GM12878 (cell line): ENCODE results near the gene CZIB. TPM values are rescaled to one million over a fixed set of nuclear protein-coding genes. Genes with fewer than 3 reads are reported as not detected.
A peak's percentile ranks its signal among the peaks of the same experiment; 100 is the strongest.

ENCODE experiments used
- ATAC-seq: fragments of 200-7000 bp; cut with Tn5 transposase; 3 replicates; pipeline ENCODE4 v1.9.1; 2020; ENCODE audit warnings: mild to moderate bottlenecking, moderate library complexity
- BruUV-seq: library from RNA; stranded (reverse); fragments of 400-500 nt; replicated peaks from 2 replicates; lab custom pipeline; 2021; lab: Mats Ljungman, UMichigan
- CTCF ChIA-PET: fragments of 300-600 bp; sonication (Branson Sonifier 250); formaldehyde crosslinking; extraction: SDS; loops from one replicate; lab custom pipeline; 2021; ENCODE audit warnings: inconsistent platforms; lab: Yijun Ruan, JAX
- POLR2A ChIA-PET: fragments of 350-600 bp; formaldehyde crosslinking; extraction: SDS; loops from one replicate; lab custom pipeline; 2021; ENCODE audit warnings: inconsistent platforms; lab: Charles Lee
- RAD21 ChIA-PET: fragments of 300-600 bp; sonication (Branson Sonifier 250); formaldehyde crosslinking; loops from one replicate; lab custom pipeline; 2023; ENCODE audit warnings: antibody characterized with exemption; ENCODE audit not compliant: unreplicated experiment; lab: Charles Lee
- SMC1A ChIA-PET: fragments of 300-600 bp; sonication (Branson Sonifier 250); formaldehyde crosslinking; loops from one replicate; lab custom pipeline; 2023; ENCODE audit not compliant: unreplicated experiment, uncharacterized antibody; lab: Charles Lee
- DNase-seq: peaks from one replicate; pipeline ENCODE4 v3.0.0-alpha.2; 2011; ENCODE audit warnings: low read depth, low spot score
- FAIRE-seq: peaks from 3 replicates; lab custom pipeline; 2011; peaks lifted over from hg19 to GRCh38; lab: Jason Lieb, UNC
- H2AFZ ChIP-seq: 2 replicates; pipeline ENCODE4 v1.6.0; 2011; ENCODE audit warnings: low read depth, low read length, control low read depth; ENCODE audit not compliant: control insufficient read depth
- H3K27ac ChIP-seq: 2 replicates; pipeline ENCODE4 v1.5.1; 2011; ENCODE audit warnings: control low read depth; ENCODE audit not compliant: control insufficient read depth, insufficient read depth
- H3K27me3 ChIP-seq, 2 experiments: replicated peaks in 1 of 2; 2 replicates each; pipeline versions ENCODE4 v1.6.0 to v1.6.1; 2011; ENCODE audit warnings: low read length in 1 of 2; ENCODE audit not compliant: control insufficient read depth in 2 of 2, insufficient read depth in 2 of 2
- H3K36me3 ChIP-seq, 2 experiments: 2 replicates each; pipeline ENCODE4 v1.5.1; 2011; ENCODE audit warnings: low read length in 1 of 2; ENCODE audit not compliant: control insufficient read depth in 2 of 2, insufficient read depth in 2 of 2
- H3K4me1 ChIP-seq: 2 replicates; pipeline ENCODE4 v1.6.1; 2011; ENCODE audit warnings: mild to moderate bottlenecking, low read length, moderate library complexity, mixed read lengths; ENCODE audit not compliant: control insufficient read depth, insufficient read depth
- H3K4me2 ChIP-seq: 2 replicates; pipeline ENCODE4 v1.6.0; 2011; ENCODE audit warnings: control low read depth; ENCODE audit not compliant: control insufficient read depth, insufficient read depth
- H3K4me3 ChIP-seq: fragments of 200-600 bp; sonication (generic); 2 replicates; pipeline ENCODE4 v1.5.1; 2016
- H3K79me2 ChIP-seq: 2 replicates; pipeline ENCODE4 v1.6.0; 2011; ENCODE audit warnings: low read length; ENCODE audit not compliant: control insufficient read depth, insufficient read depth
- H3K9ac ChIP-seq: 2 replicates; pipeline ENCODE4 v1.8.0; 2011; ENCODE audit warnings: low read length, control low read depth, mixed read lengths; ENCODE audit not compliant: control insufficient read depth, insufficient read depth
- H3K9me3 ChIP-seq: replicated peaks from 3 replicates; pipeline ENCODE4 v1.5.1; 2011; ENCODE audit warnings: mild to moderate bottlenecking, low read length; ENCODE audit not compliant: control insufficient read depth, insufficient read depth
- H4K20me1 ChIP-seq: 2 replicates; pipeline ENCODE4 v1.6.0; 2011; ENCODE audit not compliant: control insufficient read depth, insufficient read depth
- ASH2L ChIP-seq: fragments of 300-600, 200-600 bp; sonication (generic); IDR thresholded peaks from 2 replicates; pipeline ENCODE4 v1.6.1; 2017; ENCODE audit warnings: low read depth, mild to moderate bottlenecking, borderline replicate concordance
- BMI1 ChIP-seq: fragments of 450-650 bp; IDR thresholded peaks from 2 replicates; pipeline ENCODE4 v1.6.1; 2016; ENCODE audit warnings: mild to moderate bottlenecking, moderate library complexity, borderline replicate concordance
- HDGF ChIP-seq: fragments of 450-650 bp; IDR thresholded peaks from 2 replicates; pipeline ENCODE4 v1.6.1; 2016; ENCODE audit warnings: antibody characterized with exemption
- IKZF1 ChIP-seq: fragments of 450-650 bp; conservative IDR thresholded peaks from 2 replicates; pipeline ENCODE4 v1.6.1; 2017; ENCODE audit warnings: antibody characterized with exemption, mild to moderate bottlenecking
- IKZF2 ChIP-seq, 2 experiments: fragments of 450-650 bp; IDR thresholded peaks; 2 replicates each; pipeline ENCODE4 v1.6.1; 2017; ENCODE audit warnings: mild to moderate bottlenecking in 2 of 2, moderate library complexity in 2 of 2
- JUNB ChIP-seq: IDR thresholded peaks from 2 replicates; pipeline ENCODE4 v1.6.1; 2016; ENCODE audit warnings: antibody characterized with exemption, mild to moderate bottlenecking
- NR2C1 ChIP-seq: fragments of 450-650 bp; IDR thresholded peaks from 2 replicates; pipeline ENCODE4 v1.6.1; 2017; ENCODE audit warnings: antibody characterized with exemption, mild to moderate bottlenecking, moderate library complexity
- PBX3 ChIP-seq: IDR thresholded peaks from 2 replicates; pipeline ENCODE4 v1.6.1; 2011; ENCODE audit warnings: mild to moderate bottlenecking, low read depth, low read length, moderate library complexity; ENCODE audit not compliant: insufficient replicate concordance
- RAD21 ChIP-seq: IDR thresholded peaks from 2 replicates; pipeline ENCODE4 v1.6.1; 2011; ENCODE audit warnings: mild to moderate bottlenecking, low read depth, low read length, moderate library complexity; ENCODE audit not compliant: insufficient read depth
- REST ChIP-seq: IDR thresholded peaks from 2 replicates; pipeline ENCODE4 v1.6.1; 2012; ENCODE audit warnings: mild to moderate bottlenecking, low read depth, low read length
- ZNF217 ChIP-seq: fragments of 450-650 bp; IDR thresholded peaks from 2 replicates; pipeline ENCODE4 v1.6.1; 2017; ENCODE audit warnings: antibody characterized with exemption, mild to moderate bottlenecking
- ZNF687 ChIP-seq: fragments of 450-650 bp; IDR thresholded peaks from 2 replicates; pipeline ENCODE4 v1.6.1; 2017; ENCODE audit warnings: mild to moderate bottlenecking, moderate library complexity
- WGBS: methylation state at CpG from one replicate; pipeline ENCODE4 v1.1.6; 2016; ENCODE audit warnings: low lambda C conversion rate; ENCODE audit not compliant: insufficient replicate concordance, insufficient coverage; ENCODE audit errors: missing lambda C conversion rate; 5-methylcytosine and 5-hydroxymethylcytosine counted together
- in situ Hi-C: fragments of 300-500 bp; cut with MboI; formaldehyde crosslinking; loops from 9 replicates; pipeline ENCODE4 v1.14.3; 2018; ENCODE audit warnings: mixed read lengths
- intact Hi-C: fragments of 100-400 bp; cut with micrococcal nuclease; formaldehyde crosslinking; loops from one replicate; pipeline ENCODE4 v1.14.2; 2022; ENCODE audit not compliant: unreplicated experiment
- polyA plus RNA-seq, 11 experiments: library from polyadenylated mRNA; depleted of rRNA in 4 of 11; unstranded in 6 of 11; stranded (reverse) in 5 of 11; fragments of >200 nt; fragmentation: Nextera tagmentation in 4 of 11; fragmentation: Illumina TruSeq in 1 of 11; extraction: Ambion mirVana in 4 of 11; extraction: Trizol in 1 of 11; gene quantifications; 1 replicate in 1 of 11; 2 replicates in 10 of 11; pipeline versions ENCODE4 v1.2.1 to v1.2.3, GENCODE V29; 2011 to 2016; ENCODE audit warnings: inconsistent platforms in 2 of 11, missing spikeins in 2 of 11, low read depth in 1 of 11
- total RNA-seq, 4 experiments: library from RNA; depleted of rRNA in 3 of 4; stranded (reverse); fragments of >200 nt in 3 of 4; fragmentation: Illumina TruSeq in 1 of 4; extraction: Trizol in 1 of 4; gene quantifications; 2 replicates each; pipeline versions ENCODE4 v1.2.1 to v1.2.3, GENCODE V29; 2013 to 2021

CZIB gene
- total and polyA plus RNA-seq, 10 of the 15 experiments (the other 5 are each of a cell fraction or from before 2014, with no cell fraction given): 36.1 to 68.3 (median 50.4) TPM

- ChIA-PET SMC1A (interaction anchor here (0.6 to 1.3 kb wide), 2 partner anchors 81 to 280 kb away, joined by 4 read pairs; no protein-coding TSS in a partner anchor), POLR2A (interaction anchor here (1.7 kb wide), 1 partner anchor 22 kb away, joined by 6 read pairs; no protein-coding TSS in a partner anchor), CTCF (interaction anchor here (0.6 to 1.6 kb wide), 6 partner anchors 13 to 1574 kb away, joined by 3 to 5 read pairs (median 4); no protein-coding TSS in a partner anchor), RAD21 (interaction anchor here (1.0 kb wide), 1 partner anchor 193 kb away, joined by 3 read pairs; no protein-coding TSS in a partner anchor)
- in situ Hi-C loops: loop anchor here (25.0 kb wide), 1 partner anchor 285 kb away; the partner anchor contains the start of gene ECHDC2
- DNase-seq (no peak), FAIRE-seq (no peak), ATAC-seq (peak; percentile 5)
- 39% methylated on average over 13 of the region's 13 CpGs for WGBS
- Histone ChIP-seq H3K79me2 (peaks cover 16% of the 10 kb centered on the region), H3K36me3 (peaks cover 0 to 4% of the 10 kb centered on the region in 2 experiments; a peak in 2 of 4 replicates), H3K9me3 (no peaks in the 10 kb centered on the region), H3K4me2 (peak overlapping the region; percentile 92), H3K4me1 (peaks cover 2% of the 10 kb centered on the region; the same call in 1 of the 2 replicates), H4K20me1 (no peaks in the 10 kb centered on the region), H3K27ac (peak overlapping the region; percentile 94), H2AFZ (peak overlapping the region; percentile 76), H3K4me3 (peak overlapping the region; percentile 72), H3K27me3 (no peaks in the 10 kb centered on the region), H3K9ac (peak overlapping the region; percentile 99)
- BruUV-seq: TSS peak; percentile 72
- intact Hi-C loops: loop anchor here (2.0 kb wide), 1 partner anchor 23 kb away; the partner anchor contains the start of gene CZIB
- peak; percentile 64 for TF ChIP-seq PBX3
- 0 out of 2 replicates have a peak, but pooled peaks have one; percentile 40 for TF ChIP-seq HDGF
- no peak for TF ChIP-seq REST
- TF ChIP-seq BMI1: no peak
- no peak for TF ChIP-seq NR2C1
- TF ChIP-seq IKZF2 (IDR thresholded peaks at IDR 0.05): peak; percentile 24 to 26; a peak in 1 of 4 replicates
- no peak for TF ChIP-seq RAD21
- no peak for TF ChIP-seq IKZF1
- no peak for TF ChIP-seq ZNF217
- TF ChIP-seq JUNB: no peak
- no peak for TF ChIP-seq ASH2L
- TF ChIP-seq ZNF687: no peak
Observed at GRCh38 chr1:53197291-53198200, 22.9 kb downstream of the CZIB start.
